GM18951 (cell line): ENCODE data around the gene RECK.

ENCODE experiments used
- POLR2A ChIP-seq: IDR thresholded peaks from 4 replicates; pipeline ENCODE4 v1.6.1; 2011; ENCODE audit warnings: mild to moderate bottlenecking; ENCODE audit not compliant: insufficient read length, insufficient read depth; ENCODE audit errors: extremely low read depth
- in situ Hi-C: fragments of 300-500 bp; cut with MboI; formaldehyde crosslinking; loops from one replicate; pipeline ENCODE4 v1.12.0; 2022; ENCODE audit warnings: low sequenced_read_pairs, mixed read lengths, inconsistent platforms; ENCODE audit not compliant: unreplicated experiment

Gene RECK

DNA sequence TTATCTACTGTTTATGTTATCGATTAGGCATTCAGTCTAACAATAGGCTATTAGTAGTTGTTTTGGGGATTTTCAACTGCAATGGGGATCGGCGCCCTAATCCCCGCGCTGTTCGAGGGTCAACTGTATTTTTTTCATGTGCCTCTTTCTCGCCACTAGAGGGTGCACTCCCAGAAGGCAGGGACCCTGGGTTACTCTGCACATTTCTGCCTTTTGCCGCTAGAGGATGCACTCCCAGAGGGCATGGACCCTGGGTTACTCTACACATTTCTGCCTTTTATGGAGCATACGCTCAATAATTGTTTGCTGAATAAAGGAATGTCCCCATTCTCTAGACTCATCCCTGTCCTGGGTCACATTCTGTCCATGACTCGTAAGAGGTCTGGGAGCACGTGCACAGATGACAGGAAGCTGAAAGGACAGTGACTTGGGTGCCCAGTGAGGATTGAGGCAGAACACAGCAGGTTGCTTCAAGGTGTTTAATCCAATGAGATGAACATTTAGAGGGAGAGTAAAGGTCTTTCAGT lies 27.9 kb upstream of the RECK start:
- TF ChIP-seq POLR2A, result no peak
- in situ Hi-C loops, result no loop called here

DNA sequence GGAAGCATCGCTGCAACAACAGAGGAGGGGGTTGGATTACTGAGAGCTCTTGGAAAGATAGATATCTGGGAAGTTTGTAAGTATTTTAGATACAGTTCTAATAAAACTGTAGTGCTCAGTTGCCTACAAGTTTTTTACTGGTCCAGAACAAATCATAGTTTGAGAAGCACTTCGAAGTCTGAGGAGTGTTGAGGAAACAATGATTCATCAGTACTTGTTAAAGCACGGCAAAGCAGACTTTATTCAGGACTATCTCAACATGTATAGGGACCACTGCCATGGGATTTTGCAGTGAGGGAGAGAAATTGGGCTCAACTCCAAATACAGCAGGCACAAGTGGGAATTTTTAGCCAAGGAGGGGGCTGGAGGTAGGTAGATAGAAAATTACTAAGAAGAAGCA lies 25.3 kb upstream of the RECK start:
- no peak for TF ChIP-seq POLR2A
- in situ Hi-C loops, result no loop called here

DNA sequence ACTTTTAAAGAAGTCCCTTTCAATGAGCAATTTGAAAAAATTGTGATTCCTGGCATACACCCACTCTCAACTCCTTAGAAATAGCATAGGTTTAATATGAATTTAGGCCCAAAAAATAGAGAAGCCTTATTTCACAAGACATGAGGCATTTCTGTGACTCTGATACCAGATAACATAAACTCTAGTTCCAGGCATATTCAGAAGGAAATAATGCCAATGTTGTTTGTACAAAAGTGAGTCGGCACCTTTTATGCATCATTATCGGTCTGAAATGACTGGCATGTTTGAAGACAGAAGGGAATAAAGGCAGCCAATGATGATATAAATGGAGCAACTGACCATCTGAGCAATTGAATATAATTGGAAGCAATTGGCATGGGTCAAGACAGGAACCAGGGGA lies 19.4 kb upstream of the RECK start:
- in situ Hi-C loops, result no loop called here
- no peak for TF ChIP-seq POLR2A

DNA sequence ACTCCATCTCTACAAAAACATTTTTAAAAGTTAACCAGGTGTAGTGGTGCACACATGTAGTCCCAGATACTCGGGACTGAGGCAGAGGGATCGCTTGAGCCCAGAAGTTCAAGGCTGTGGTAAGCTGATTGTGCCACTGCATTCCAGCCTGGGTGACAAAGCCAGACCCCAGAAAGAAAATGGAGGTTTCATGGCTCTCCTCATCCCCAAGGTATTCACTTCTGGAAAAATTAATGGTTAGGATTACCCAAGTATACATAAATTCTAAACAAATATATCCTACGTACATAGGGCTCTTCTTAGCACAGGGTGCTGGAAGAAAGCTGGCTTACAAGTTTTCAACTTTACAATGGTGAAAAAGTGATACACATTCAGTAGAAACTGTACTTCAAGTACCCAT lies 18.6 kb upstream of the RECK start:
- no peak for TF ChIP-seq POLR2A
- in situ Hi-C loops, result no loop called here

DNA sequence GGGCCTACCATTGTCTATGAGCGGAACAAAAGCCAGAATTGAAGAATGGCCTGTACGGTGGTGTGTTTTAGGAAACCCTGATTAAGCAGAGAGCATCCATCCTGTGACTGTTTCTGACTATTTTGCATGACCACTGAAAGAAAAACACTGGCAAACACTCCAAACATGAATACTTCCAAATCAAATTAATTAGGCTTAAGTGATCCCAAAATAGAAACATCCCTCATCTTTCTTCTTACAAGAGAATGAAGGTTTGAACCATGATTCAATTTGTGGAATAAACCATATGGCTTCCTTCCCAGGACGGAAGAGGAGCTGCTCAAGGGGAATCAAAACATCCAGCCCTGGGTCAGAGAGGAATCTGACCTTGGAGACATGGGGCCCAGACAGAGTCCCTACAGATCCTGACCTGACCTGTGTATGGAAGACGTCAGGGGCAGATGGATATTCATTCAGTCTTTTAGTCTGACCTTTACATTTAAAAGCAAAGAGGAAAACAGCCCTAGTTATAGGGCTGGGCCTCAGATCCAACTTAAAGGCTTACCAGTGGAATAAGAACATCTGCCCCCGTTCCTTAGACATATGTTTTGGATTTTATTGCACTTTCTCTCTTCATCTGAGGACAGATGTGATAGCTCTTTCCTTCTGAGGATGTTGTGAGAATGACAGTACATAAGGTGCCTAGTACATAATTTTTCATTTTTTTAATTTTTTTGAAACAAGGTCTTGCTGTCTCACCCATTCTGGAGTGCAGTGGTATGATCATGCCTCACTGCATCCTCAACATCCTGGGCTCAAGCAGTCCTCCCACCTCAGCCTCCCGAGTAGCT lies 17.6 kb upstream of the RECK start:
- in situ Hi-C loops, result no loop called here
- TF ChIP-seq POLR2A, result no peak

DNA sequence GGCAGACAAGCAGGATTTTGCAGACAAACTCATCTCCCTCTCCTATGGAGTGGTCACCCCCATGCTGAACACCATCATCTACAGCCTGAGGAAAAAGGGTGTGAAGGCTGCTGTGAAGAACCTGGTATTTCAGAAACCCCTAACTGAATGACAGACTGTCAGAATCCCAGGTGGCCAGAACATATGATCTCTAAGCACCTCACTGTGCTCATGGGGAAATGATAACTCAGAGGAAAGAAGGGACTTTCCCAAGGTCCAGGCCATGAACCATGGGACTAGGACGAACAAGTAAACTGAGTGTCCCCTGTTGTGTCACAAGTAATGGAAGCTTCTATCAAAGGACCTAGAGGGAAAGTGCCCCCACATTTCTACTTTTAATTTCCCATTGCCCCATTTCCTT lies 14.7 kb upstream of the RECK start:
- in situ Hi-C loops, result no loop called here

DNA sequence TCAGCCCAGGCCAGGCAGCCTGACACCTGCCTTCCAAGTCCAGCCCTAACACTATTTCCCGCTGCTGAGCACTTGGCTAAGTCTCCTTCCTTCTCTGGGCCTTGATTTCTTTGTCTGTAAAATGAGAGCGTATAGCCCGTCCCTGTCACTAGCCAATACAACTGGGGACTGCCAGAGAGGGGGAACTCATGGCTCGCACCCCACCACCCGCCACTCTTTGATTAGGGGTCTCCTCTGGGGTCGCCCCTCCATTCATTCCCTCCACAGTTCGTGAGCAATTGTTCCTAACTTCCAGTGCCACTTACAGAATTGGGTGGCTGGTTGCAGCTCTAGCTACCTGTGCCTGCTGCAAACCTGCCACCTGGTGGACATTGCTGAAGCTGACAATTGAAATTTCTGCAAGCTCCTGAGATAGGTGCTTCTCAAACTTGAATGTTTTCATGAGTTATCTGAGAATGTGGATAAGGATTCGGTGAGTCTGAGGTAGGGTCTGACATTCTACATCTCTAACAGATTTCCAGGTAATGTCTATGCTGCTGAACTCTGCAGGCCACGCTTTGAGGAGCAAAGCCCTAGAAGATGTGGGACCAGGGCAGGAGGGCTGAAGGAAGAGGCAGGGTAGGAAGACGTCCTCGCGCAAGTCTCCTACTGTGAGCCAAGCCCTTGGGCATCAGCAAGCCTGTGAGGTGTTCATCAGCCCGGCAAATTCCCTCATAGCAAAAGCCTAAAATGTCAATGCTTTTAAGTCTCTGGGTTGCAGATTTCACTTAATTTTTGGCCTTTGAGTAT lies 13.3 kb upstream of the RECK start:
- in situ Hi-C loops, result no loop called here
- TF ChIP-seq POLR2A, result no peak

More for the DNA sequence above, 14.7 kb upstream of the RECK start:
- TF ChIP-seq POLR2A, result no peak

DNA sequence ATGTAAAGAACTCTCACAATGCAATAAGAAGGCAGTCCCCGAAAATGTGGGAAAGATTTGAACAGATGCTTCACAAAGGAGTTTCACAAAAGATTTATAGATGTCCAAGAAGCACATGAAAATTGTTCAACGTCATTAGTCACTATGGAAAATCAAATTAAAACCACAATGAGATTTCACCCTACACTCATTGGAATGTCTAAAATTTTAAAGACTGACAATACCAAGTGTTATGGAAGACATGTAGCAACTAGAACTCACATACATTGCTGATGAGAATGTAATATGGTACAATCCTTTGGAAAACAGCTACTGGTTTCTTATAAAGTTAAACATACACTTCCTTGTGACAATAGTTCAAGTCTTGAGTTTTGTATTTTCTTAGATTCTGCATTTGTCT lies 11.0 kb upstream of the RECK start:
- in situ Hi-C loops, result no loop called here
- no peak for TF ChIP-seq POLR2A

DNA sequence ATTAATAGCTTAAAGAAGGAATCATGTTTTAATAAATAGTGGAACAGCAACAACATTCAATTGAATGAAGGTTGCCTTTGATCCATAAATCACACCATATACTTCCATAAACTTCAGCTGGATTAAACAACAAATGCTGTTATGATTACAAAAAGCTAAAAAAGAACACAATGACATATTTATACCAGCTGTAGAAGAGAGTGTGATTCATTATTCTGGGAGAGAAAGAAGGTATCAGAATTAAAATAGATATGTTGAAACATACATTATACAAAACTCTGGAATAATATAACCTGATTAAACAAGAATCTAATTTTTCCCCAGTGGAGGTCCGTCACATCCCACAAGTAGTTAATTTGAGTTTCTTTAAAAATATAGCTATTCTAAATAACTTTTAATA lies 7.5 kb upstream of the RECK start:
- no peak for TF ChIP-seq POLR2A
- in situ Hi-C loops, result no loop called here

DNA sequence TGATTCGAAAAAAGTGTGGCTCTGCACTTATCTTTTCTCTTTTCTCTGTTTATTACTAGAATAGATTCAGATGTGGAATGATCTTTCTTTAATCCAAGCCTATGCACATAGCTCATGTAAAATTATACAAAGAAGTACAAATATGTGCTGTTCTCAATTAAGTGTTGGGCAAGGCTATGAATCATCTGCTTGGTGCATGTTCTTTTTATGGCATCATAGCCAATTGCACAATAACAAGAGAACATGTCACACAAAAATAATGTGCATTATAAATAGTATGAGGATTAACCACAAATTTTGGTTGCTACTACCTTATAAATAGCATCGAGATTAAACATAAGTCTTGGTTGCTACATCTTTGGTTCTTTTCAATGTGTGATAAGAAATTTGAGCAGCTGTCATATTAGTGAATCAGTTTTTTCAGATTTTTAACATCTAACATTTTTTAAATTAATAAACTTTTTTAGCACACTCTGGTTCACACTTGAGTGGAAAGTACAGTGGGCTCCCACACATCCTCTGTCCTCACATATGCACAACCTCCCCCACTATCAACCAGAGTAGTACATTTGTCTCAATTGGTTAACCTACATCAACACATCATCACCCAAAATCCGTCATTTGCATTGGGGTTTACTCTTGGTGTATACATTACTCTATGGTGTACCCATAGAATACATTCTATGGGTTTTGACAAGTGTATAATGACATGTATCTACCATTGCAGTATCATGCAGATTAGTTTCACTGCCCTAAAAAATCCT lies 6.8 kb upstream of the RECK start:
- TF ChIP-seq POLR2A, result no peak

DNA sequence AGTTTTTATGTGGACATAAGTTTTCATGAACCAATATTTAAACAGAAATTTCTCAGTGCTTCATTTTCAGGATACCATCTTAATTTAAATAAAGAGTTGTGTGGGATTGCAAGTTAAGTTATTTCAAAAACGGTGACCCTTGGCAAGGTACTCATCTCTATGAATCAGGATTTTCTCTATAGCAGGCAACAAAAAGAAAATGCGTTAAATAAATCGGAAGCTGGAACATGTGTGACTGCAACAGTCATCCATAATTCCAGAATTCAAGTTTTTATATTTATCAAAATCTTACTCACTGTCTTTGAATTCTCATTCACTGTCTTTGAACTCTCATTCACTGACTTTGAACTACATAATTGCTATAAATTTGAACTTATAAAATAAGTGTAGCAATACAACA lies 5.8 kb upstream of the RECK start:
- TF ChIP-seq POLR2A, result no peak
- in situ Hi-C loops, result no loop called here

More for the DNA sequence above, 6.8 kb upstream of the RECK start:
- in situ Hi-C loops, result no loop called here

DNA sequence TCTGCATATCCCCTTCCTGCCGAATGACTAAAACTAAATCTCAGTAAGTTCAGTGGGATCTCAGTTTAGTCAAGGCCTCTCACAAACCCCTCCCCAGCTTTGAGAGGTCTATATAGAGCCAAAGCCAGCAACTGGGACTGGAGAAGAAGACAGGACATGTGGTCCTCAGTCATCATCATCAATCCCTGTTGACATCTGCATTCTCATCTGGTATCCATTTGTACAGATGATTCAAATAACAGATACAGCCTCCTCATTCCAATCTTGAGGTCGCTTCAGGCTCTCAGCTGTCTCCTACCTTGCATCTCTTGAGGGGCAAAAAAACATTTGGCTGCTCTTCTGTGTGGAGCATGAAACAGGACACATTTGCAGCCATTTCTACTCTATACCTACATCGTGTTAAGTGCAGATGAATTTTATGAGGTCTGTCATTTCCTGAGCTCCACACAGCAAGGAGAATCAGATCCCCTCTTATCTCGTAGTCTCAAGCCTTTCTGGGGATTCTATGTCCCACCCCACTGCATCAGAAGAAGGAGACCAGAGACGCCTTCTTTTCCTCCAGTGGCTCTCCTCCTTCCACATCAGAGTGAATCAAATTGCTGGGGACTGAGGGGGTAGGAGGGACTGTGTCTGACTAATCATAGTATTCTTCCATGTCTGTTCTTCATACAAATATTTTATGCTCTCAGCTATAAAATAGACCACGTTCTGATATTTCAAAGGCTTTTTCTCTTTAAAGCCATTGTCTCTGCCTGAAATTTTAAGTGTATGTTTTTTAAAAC lies 4.7 kb upstream of the RECK start:
- TF ChIP-seq POLR2A, result no peak
- in situ Hi-C loops, result no loop called here
